Mesothelial cell of epicardium (in vitro differentiated cells): ENCODE results near the gene JAG2. TPM values are rescaled to one million over a fixed set of nuclear protein-coding genes. Genes with fewer than 3 reads are reported as not detected.

Experiments used
- DNase-seq, 2 experiments: peaks; one replicate each; pipeline ENCODE4 v3.0.0; 2021; ENCODE audit warnings: low spot score in 2 of 2; ENCODE audit not compliant: unreplicated experiment in 2 of 2
- H3K27ac Mint-ChIP-seq: 2 replicates; pipeline ENCODE4 v1.8.0; 2021; ENCODE audit warnings: mixed read lengths
- H3K27me3 Mint-ChIP-seq: 2 replicates; pipeline ENCODE4 v1.8.0; 2021; ENCODE audit warnings: low read depth, mixed read lengths
- H3K36me3 Mint-ChIP-seq: 2 replicates; pipeline ENCODE4 v1.8.0; 2021; ENCODE audit warnings: mixed read lengths
- H3K4me1 Mint-ChIP-seq: 2 replicates; pipeline ENCODE4 v1.8.0; 2021; ENCODE audit warnings: mixed read lengths
- H3K4me3 Mint-ChIP-seq: 2 replicates; pipeline ENCODE4 v1.8.0; 2021; ENCODE audit warnings: mild to moderate bottlenecking, moderate library complexity, mixed read lengths
- H3K9me3 Mint-ChIP-seq: 2 replicates; pipeline ENCODE4 v1.8.0; 2021; ENCODE audit warnings: mixed read lengths
- CTCF ChIP-seq: fragments of 200-600 bp; sonication (generic); IDR thresholded peaks from one replicate; pipeline ENCODE4 v1.5.0; 2021; ENCODE audit warnings: antibody characterized with exemption; ENCODE audit not compliant: unreplicated experiment
- total RNA-seq: library from RNA; stranded (reverse); gene quantifications from 3 replicates; pipeline ENCODE4 v1.2.1, GENCODE V29; 2021

The JAG2 gene
- total RNA-seq, 1 donor from 2014 or later, result 38.9 TPM

GRCh38 chr14:105146181-105146975 is 22.2 kb downstream of the JAG2 start:
- Mint-ChIP-seq H3K4me3 (no peak overlapping the region), H3K27ac (no peak overlapping the region), H3K27me3 (no peaks in the 10 kb centered on the region), H3K9me3 (no peaks in the 10 kb centered on the region), H3K4me1 (no peaks in the 10 kb centered on the region), H3K36me3 (peaks cover 6% of the 10 kb centered on the region)
- no peak for TF ChIP-seq CTCF
- no peak for DNase-seq

- TF ChIP-seq CTCF, result no peak
- no peak for DNase-seq
- Mint-ChIP-seq H3K9me3 (no peaks in the 10 kb centered on the region), H3K27me3 (no peaks in the 10 kb centered on the region), H3K4me3 (no peak overlapping the region), H3K36me3 (peaks cover 13% of the 10 kb centered on the region), H3K27ac (no peak overlapping the region), H3K4me1 (no peaks in the 10 kb centered on the region)
Measured at GRCh38 chr14:105145381-105146180, 23.0 kb downstream of the JAG2 start.

- Mint-ChIP-seq H3K36me3 (peaks cover 17% of the 10 kb centered on the region), H3K27me3 (no peaks in the 10 kb centered on the region), H3K4me1 (no peaks in the 10 kb centered on the region), H3K4me3 (no peak overlapping the region), H3K9me3 (peaks cover 4% of the 10 kb centered on the region), H3K27ac (no peak overlapping the region)
- peak in 1 of 2 experiments; percentile 19 for DNase-seq
- no peak for TF ChIP-seq CTCF
Measured at GRCh38 chr14:105144666-105145380, 23.8 kb downstream of the JAG2 start.

- H3K4me1 Mint-ChIP-seq, result no peaks in the 10 kb centered on the region
- no peak for TF ChIP-seq CTCF
- H3K4me3 Mint-ChIP-seq, result no peak overlapping the region
- H3K27me3 Mint-ChIP-seq, result no peaks in the 10 kb centered on the region
- peaks cover 4% of the 10 kb centered on the region for H3K9me3 Mint-ChIP-seq
- no peak overlapping the region for H3K27ac Mint-ChIP-seq
- no peak for DNase-seq
- peaks cover 17% of the 10 kb centered on the region for H3K36me3 Mint-ChIP-seq
Measured at GRCh38 chr14:105144026-105144665, 24.4 kb downstream of the JAG2 start.

- H3K27me3 Mint-ChIP-seq, result no peaks in the 10 kb centered on the region
- no peak overlapping the region for H3K27ac Mint-ChIP-seq
- H3K4me3 Mint-ChIP-seq, result no peak overlapping the region
- no peaks in the 10 kb centered on the region for H3K4me1 Mint-ChIP-seq
- H3K9me3 Mint-ChIP-seq, result peaks cover 4% of the 10 kb centered on the region
- peak in 1 of 2 experiments; percentile 14 for DNase-seq
- TF ChIP-seq CTCF, result no peak
- peaks cover 17% of the 10 kb centered on the region for H3K36me3 Mint-ChIP-seq
Measured at GRCh38 chr14:105143451-105144025, 25.0 kb downstream of the JAG2 start.
